Measurements from ENCODE around the gene SBNO2.

Gene SBNO2

DNA sequence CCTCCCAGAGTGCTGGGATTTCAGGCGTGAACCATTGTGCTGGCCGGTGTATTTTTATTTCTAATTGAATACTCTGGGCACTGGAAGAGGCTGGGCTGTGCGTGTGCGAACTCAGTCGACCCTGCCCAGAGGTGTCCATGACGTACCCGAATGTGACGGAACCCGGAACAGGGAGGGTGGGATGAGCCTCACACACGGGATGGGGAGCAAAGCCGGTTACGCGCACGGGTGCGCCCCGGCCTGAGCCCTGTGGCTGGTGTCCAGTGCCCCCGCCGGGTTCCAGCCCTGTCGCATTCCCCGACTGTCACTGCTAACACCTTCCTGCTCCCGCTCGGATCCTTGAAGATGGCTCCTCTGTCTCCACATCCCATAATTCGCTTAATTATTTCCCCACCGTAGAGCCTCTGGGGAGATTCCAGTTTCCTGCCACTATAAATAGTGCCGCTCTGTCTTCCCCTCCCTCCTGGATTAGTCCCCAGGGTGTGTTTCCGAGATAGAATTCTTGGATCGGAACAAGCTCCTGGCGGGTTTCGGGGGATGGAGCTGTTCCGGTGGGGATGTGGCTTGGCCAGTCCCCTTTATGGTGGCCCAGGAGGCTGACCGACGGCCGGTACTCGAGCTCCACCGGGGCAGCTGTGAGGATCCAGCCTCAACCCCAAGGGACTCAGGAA lies 22.0 kb downstream of the SBNO2 start:
- no peak for DNase-seq

- no peak for DNase-seq
These were observed 22.9 kb downstream of the SBNO2 start for GRCh38 chr19:1151037-1151724.

- DNase-seq: no peak
These were observed 23.6 kb downstream of the SBNO2 start for GRCh38 chr19:1150333-1151036.

DNA sequence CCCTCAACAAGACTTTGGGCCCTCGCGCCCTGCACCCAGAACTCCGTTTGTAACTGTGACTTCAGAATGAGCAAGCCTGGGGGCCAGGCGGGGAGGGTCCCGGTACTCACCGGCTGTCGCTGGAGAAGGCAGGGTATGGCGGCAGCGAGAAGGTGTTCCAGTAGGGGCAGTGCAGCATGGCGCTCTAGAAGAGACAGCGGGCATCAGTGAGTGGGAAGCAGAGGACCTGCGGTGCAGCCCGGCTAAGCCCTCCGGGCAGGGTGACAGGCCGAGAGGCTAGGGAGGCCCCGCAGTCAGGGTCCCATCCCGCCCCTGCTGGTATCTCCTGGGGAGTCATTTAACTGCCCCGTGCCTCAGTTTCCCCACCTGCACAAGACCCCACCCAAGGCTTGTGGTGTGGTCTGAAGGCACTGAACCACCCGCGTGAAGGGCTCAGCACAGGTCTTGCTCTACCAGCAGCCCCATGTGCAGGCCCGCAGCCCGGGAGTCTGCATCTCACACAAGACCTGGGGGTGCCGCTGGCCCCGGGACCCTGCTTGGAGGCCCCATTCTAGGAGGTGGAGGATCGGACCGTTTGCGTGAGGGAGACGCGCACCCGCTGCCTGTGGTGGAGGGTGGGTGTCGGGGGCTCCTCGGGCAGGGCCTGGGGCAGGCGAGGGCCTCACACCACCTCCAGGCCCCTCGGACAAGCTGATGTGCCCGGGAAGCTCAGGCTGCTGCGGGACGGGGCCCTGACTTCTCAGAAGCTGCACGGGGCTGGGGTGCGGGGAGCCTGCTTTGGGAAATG lies 24.6 kb downstream of the SBNO2 start:
- no peak for DNase-seq

GRCh38 chr19:1147934-1148549 lies 26.0 kb downstream of the SBNO2 start:
- no peak for DNase-seq

DNA sequence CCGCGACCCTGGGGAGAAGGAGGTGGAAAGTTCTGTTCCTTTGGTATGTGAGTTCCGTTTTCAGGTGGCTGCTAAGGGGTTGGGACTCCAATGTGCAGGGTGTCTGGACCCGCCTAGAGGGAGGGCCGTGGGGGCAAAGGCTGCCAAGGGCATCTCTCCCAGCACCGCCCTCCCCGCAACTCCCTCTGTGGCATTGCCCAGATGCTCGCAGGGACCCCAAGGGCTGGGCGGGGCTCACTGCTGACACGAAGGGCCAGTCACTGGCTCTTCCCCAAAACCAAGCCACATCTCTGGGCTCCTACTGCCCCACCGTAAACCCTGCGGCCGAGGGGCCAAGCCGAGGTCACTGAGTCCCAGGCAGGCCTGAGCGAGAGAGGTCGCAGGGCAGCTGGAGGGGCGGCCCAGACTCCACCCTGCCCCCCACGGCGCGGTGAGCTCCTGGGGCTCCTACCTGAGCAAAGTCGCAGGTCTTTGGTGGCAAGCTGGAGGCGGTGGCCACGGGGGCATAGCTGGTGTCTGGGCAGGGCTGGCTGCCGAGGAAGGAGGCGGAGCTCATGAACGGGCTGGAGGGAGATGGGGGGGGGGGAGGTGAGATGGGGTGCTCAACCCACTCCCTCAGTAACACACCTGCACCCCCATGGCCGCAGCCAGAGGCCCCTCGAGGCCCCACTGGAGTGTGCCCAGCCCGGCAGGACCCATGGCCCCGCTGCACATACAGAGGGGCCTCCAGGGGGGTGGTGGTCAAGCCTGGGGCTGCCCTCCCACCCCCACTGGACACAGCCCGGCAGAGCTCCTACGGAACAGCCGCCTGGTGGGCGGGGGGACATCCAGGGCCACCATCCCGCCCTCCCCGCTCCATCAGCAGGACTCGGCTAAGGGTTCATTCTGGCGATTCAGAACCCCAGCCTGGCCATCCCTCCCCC lies 26.9 kb downstream of the SBNO2 start:
- no peak for DNase-seq

- no peak for DNase-seq
These were observed 27.7 kb downstream of the SBNO2 start for GRCh38 chr19:1146412-1146699.

DNA sequence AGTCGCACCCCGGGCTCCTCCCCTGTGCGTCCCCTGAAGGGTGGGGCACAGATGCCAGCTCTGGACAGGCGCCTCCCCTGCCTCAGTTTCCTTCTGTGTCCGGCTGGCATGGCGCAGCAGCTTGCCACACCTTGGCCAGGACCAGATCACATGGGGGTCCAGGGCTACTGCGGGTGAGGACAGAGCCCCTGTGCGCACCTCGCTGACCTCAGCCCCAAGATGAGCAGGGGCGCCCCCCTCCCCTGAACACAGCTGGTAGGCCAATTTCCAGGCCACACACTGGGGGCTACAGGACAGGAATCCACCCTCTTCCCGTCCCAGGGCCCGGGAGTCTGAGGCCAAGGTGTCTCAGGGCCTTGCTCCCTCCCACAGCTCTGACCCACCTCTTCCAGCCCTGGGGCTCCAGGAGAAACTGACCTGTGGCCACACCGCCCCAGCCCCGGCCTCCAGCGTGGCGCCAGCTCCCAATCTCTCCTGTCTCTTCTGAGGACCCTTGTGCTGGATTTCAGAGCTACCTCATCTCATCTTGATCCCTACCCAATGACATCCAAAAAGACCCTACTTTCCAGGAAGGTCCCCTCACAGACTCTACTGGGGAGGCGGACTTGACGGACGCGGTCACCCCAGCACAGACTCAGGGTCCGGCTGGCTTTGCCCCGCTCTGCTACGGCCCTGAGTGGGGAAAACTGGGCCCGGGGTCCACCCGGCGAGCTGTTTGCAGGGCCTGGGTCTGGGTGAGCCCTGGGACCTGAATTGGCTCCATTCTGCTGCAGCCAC lies 28.2 kb downstream of the SBNO2 start:
- DNase-seq: no peak

- DNase-seq: no peak
These were observed 29.3 kb downstream of the SBNO2 start for GRCh38 chr19:1144741-1145140.

DNA sequence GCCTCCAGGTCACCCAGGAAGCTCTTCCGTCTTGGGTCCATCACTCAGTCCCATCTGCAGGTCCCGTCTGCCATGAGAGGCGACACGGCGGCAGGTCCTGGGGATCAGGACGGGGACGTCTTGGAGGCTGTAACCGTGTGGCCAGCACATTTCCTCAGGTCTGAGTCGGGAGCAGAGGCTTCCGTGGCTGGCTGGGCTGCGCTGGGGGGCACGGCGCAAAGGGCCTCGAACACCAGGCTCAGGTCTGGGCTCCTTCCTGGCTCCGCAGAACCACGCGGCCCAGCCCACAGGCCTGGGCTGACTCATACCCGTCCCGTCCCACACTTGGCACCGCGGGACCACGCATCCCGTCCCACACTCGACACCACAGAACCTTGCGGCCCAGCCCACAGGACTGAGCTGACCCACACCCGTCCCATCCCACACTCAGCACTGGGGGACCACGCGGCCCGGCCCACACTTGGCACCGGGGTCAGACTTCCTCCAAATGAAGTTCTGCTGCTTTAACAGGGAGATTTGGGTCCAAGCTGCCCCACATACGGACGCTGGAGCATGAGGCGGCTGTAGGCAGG lies 30.2 kb downstream of the SBNO2 start:
- DNase-seq: no peak

DNA sequence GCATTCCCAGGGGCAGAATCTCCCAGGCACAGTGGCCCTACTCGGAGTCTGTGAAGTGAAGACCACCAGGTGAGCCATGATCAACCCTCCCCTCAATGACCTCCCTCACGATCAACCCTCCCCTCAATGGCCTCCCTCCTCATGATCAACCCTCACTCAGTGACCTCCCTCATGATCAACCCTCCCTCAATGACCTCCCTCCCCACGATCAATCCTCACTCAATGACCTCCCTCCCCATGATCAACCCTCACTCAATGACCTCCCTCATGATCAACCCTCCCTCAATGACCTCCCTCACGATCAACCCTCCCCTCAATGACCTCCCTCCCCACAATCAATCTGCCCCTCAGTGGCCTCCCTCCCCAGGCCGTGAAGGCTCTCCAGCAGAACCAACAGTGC lies 32.1 kb downstream of the SBNO2 start:
- no peak for DNase-seq

- no peak for DNase-seq
These were observed 33.6 kb downstream of the SBNO2 start for GRCh38 chr19:1140272-1141027.

GRCh38 chr19:1139126-1139525 lies 34.9 kb downstream of the SBNO2 start:
- DNase-seq: no peak

DNA sequence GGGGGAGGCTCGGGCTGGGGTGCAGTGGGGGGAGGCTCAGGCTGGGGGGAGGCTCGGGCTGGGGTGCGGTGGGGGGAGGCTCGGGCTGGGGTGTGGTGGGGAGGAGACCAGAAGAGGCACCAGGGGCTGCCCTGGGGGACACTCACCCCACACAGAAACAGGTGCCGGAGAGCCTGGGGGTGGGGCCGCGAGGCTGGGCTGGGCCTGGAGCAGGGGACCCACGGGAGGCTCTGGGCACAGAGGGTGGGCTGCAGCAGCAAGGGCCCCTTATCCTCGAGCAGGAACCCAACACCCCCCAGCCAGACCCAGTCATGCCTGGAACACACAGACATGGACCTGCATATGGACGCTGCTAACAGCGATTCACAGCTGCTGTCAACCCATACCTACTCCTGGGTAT lies 35.9 kb downstream of the SBNO2 start:
- DNase-seq: no peak

GRCh38 chr19:1136621-1137317 lies 37.3 kb downstream of the SBNO2 start:
- DNase-seq: no peak

DNA sequence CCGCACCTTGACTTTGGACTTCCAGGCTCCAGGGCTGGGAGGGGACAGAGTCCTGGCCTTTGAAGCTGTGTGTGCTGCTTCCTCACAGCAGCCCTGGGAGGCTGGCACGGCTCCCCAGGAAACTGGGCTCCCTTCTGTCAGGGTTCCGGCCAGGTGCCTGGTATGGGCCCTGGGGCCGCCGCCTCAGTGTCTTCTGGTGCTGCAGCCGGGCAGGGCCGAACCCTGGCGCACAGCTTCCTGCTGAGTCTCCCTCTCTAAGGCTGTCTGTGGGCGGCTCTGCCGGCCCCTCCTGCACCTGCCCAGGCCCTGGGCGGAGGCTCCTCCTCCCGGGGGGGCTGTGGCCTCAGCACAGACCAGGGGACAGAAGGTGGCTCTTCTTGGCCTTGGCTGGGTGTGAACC lies 37.9 kb downstream of the SBNO2 start:
- no peak for DNase-seq

DNA sequence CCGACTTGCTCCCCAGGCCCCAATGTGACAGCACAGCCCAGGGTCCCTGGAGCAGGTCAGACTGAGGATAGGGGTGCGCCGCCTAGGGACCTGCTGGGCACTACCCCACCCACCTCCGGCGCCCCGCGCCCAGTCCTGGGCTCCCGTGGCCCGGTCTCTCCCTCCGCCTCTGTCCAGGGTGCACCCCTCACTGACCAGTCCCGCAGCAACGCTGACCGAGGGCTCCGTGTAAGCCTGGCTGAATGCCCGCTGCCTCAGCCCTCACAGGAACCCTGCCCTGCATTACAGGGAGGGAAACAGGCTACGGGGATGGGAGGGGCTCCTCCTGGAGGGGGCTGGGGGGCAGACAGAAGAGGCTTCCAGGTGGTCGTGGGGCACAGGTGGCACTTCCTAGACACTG lies 38.6 kb downstream of the SBNO2 start:
- DNase-seq: no peak

DNA sequence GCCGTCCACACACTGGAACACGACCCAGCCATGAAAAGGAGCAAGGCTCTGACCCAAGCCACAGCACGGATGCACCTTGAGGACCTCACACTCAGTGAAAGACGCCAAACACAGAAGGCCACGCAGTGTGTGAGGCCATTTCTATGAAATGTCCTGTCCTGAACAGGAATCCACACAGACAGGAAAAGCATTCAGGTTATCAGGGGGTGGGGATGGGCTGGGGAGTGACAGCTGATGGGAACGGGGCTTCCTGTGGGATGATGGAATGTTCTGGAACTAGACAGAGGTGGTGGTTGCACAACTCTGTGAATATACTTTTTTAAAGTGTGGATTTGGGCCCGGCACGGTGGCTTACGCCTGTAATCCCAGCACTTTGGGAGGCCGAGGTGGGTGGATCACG lies 39.6 kb downstream of the SBNO2 start:
- DNase-seq: no peak

DNA sequence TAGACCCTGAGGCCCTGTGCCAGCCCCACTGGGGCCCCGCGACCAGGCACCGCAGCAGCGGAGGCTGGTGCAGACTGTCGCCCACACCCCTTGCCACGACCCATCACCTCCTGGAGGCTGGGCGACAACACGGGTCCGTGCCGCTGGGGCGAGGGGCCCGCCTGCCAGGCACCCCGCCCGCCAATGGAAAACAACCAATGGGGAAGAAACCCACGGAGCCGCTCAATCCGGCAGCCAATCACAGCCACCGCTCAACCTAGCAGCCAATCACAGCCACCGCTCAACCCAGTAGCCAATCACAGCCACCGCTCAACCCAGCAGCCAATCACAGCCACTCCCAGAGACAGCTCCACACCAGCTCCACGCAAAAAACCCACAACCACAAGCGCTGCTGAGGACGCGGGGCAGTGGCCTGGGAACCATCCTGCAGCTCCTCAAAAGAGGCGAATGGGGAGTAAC lies 40.6 kb downstream of the SBNO2 start:
- DNase-seq: no peak

All from NCI-H187 treated with DMSO at 0.1 percent for 48 hours (cell line).